HuH-7 (cell line): Measurements from ENCODE around the gene TCF25.
"Not testable (repeated sequence)": the region's sequence is repeated elsewhere in the genome, so short reads cannot be mapped to it uniquely, and the experiment has no call there.

Source experiments
- DNase-seq: peaks from one replicate; pipeline ENCODE4 v3.0.0; 2011; ENCODE audit warnings: low spot score

Gene TCF25

DNA sequence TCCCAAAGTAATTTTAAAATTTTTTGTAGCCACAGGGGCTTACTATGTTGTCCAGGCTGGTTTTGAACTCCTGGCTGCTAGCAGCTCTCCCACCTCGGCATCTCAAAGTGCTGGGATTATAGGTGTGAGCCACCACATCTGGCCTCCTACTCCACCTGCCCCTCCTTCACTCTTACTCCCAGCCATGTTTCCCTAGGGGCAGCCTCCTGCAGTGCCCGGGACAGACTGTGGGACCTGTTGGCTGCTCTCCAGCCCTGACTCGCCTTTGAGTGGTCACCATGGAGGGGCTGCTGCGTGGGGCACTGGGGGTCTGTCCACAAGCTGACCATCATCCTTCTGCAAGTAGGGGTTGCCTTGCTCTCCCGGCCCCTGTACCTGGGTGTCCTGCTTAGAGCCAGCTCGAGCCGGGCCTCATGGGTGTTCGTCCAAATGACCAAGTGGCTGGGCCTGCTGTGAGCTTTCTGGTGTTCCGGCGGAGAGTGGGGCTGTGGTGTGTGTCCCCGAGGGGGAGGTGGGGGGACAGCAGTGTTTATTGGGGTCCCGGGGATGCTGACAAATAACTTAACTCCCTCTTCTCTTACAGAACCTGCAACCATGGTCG, 28.6 kb upstream of the TCF25 start:
- DNase-seq, result no peak

DNA sequence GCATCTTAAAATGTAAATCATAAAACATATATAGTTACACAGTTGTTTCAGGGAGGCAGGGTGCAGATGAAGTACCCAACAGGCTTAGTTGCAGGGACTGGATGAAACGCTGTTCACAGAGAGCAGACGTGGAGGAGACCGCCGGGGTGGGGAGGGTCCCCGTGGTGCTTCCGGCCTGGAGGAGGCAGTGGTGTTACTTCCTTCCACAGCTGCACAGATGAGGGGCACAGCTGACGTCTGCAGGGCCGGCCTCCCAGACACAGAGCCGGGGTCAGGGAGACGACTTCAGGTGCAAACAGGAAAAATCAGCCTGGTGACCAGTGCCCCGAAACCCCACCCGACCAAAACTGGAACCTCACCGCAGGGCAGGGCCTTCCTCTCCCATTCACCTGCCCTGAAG, 28.0 kb upstream of the TCF25 start:
- DNase-seq, result no peak

DNA sequence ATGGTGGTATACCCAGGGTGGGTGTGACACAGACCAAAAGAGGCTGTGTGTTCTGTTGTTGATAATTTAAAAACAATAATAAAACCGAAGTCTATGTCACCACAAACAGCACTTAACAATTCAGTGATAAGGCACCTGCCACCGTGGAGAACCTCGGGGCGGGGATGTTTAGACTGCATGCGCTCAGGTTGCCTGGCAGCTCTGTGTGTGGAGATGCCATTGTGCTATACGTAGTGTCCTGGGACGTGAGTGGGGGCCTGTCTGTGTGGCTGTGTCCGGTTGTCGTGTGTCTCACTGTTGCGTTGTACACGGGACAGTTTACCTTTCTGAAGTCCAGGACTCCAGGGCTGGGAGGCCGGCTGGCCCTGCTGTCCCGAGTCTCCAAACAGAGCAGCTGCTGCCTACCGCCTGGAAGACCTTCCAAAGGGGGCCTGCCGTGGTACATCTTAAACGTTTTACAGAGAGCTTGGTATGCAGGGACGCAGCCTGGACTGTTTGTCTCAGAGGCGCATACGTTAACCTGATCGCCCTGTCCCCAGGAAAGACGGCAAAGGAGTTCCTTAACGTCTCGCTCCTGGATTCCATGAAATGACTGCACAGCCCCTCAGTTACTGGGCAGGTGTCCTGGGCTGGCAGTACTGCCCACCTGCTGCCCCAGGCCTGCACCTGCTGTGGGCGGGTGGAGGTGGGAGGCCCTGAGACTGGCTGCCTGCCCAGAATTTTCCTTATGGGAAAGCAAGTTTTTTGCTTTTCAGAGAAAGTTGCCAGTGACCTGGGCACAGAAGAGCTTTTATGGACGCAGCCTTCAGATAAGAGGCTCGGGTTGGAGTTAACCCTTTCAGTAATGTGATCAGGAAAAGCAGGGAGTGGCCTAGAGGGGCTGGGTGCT, 26.1 kb upstream of the TCF25 start:
- DNase-seq, result no peak

DNA sequence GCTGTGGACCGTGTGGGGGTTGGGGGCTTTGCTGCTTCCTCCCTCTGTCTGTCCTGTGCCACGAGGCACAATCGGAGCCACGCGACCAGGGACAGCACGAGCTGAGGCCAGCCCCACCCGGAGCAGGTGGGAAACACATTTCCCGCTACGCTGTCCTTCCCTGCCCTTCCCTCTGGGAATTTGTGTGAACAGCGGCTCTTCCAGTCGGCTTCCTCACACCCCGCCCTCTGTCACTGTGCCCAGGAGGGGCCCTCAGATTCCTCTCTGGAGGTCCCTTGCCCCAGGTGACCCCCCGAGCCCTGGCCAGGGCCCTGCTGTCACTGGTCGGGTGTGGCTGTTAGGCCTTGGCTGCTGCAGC, 25.5 kb upstream of the TCF25 start:
- no peak for DNase-seq

DNA sequence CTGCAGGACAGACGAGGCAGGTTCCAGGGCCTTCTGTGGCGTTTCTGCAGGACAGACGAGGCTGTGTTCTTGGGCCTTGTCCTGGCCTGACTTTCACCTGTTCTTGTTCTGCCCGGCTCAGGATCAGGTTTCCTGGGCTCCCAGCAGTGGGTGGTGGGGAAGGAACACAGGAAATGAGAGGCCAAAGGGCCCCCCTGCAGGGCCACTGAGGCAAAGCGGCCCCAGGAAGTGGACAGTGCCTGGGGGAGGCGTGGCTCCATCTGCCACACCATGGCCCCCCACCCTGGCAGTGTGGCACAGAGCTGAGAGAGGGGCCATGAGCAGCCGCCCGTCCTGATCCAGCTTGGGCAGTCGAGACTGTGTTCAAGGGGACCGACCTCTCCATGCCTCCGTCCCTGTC, 24.4 kb upstream of the TCF25 start:
- no peak for DNase-seq

DNA sequence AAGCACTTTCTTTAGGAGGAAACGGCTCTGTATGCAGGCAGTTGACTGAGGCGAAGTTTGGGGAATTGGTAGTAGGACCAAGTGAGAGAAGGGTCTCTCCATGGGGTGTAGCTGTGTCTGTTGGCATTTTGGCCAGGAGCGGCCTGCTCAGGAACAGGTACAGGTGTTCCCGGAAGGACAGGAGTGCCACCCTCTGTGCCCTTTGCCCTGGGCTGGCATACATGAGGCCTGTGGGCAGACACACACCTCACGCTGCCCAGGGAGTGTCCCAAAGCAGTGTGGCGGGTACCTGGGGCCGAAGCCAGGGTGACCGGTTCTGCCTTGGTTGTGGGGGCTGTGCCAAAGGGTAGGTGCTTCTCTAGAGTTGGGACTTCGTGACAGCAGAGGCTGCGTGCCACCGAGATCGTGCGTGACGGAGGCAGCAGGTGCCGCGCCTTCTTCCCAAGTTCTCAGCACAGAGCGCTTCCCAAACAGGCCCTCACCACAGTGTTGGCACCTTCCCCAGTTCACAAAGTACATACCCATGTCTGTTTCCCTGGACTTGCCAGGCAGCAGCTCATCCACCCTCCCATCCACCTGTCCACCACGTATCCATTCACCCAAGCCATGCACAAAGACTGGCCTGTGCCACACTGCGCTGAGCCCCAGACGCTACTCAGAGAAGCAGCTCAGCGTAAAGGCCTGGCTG, 19.9 kb upstream of the TCF25 start:
- DNase-seq, result no peak

DNA sequence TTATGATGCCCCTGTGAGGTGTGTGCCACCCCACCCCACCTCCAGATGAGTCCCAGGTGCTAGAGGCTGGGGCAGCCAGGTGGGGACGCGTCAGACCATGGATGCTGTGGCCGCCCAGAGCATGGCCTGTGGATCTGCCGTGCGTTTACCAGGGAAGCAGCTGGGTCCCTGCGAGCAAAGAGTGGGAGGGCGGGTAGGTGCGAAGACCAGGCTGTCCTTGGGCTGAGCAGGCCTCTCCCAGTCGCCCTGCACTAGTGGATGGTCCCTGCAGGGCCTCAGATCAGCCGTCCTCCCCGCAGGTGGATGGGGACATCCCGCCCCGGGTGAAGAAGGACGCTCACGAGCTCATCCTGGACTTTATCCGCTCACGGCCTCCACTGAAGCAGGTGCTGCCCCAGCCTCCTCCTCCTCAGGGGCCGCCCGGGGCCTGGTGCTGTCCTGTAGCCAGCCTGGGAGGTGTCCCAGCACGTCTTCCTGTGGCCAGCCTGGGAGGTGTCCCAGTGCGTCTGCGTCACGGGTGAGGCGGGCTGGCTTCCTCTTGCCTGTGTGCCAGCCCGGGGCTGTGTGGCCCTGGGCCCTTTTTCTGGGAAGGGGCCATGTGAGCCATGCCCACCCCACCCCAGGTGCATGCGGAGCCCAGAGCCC, 18.0 kb upstream of the TCF25 start:
- DNase-seq, result no peak

DNA sequence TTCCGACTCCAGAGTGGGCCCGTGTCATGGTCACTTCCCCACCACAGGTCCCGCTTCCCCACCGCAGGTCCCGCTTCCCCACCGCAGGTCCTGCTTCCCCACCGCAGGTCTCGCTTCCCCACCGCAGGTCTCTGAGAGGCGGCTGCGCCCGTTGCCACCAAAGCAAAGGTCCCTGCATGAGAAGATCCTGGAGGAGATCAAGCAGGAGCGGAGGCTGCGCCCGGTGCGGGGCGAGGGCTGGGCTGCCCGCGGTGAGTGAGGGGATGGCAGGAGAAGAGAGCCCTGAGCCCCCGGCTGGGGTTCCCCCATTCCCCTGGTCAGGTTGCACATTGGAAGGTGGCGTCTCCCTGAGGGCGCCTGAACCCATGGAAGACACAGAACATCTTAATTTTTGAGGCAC, 17.4 kb upstream of the TCF25 start:
- no peak for DNase-seq

DNA sequence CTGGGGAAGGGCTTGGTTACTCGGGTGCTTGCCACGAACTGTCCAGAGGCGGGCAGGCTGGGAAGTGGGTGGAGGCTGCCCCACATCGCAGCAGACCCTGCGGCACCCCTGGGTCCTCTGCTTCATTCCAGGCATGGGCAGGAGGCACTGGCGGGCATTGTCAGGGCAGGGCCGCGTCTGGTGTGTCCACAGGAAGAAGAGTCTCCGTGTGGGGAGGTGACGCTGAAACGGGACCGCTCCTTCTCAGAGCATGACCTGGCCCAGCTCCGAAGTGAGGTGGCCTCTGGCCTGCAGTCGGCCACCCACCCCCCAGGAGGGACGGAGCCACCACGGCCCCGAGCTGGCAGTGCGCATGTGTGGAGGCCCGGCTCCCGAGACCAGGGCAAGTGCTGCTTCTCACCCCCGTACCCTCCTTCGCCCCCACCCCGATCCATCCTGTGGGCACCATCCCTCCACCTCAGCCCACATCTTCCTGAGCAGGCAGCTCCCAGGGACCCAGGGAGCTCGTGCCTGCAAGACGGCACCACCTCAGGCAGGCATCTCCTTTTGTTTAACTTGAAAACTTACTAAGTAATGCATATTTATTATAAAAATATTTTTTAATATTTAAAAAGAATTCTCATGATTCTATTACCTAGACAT, 14.3 kb upstream of the TCF25 start:
- no peak for DNase-seq

DNA sequence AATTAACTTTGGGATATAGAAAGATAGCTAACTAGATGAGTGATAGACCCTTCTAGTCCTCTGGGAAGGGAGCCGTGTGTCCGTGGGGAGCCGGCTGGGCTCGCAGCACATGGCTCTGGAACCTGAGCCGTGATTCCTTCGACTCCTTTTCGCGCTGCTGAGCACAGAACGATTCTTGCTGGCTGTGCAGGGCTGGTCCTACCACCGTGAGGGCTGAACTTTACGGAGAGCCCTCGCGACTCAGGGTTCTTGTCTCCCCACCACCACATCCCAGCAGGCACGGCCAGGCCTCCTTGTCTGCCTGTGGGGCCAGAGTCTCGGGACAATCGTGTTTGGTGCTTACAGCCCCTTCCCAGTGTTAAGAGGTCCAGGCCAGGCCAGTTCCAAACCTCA, 13.8 kb upstream of the TCF25 start:
- DNase-seq, result no peak

DNA sequence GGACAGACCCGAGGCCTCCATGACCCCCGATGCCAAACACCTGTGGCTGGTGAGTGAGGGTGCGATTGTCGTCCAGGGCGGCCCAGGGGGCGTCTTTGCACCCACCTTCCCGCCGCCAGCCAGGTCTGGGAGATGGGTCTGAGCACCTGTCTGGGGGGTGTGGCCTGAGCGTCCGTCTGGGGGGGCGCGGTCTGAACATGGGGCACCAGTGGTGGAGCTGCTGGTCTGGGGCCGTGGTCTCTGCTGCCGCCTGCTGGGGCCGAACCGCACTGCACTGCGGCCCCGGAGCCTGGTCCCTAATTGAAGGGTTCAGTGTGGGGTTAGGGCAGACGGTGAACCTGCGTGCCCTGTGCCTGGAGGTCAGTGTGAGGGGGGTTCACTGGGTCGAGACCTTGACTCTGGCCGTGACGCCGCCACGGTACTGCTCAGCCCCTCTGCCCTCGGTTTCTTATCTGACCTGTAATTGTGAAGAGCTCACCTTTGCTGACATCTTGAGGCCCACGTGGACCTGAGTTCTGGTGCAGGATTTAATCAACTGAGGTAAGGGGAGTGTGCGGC, 12.6 kb upstream of the TCF25 start:
- DNase-seq, result peak; percentile 94

DNA sequence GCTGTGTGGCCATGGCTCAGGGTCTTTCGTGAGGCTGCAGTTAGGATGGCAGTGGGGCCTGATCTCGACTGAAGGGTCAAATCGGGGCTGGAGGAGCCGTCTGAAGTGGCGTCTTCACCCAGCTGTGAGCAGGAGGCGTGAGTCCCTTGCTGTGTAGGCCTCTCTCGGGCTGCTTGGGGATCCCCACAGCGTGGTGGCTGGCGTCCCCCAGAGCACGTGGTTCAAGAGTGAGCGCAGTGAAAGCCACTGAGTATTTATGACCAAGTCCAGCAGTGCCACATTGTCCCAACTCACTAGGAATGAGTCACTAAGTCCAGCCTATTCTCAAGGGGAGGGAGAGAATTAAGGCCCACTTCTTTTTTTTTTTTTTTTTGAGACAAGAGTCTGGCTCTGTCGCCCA, 11.7 kb upstream of the TCF25 start:
- no peak for DNase-seq

DNA sequence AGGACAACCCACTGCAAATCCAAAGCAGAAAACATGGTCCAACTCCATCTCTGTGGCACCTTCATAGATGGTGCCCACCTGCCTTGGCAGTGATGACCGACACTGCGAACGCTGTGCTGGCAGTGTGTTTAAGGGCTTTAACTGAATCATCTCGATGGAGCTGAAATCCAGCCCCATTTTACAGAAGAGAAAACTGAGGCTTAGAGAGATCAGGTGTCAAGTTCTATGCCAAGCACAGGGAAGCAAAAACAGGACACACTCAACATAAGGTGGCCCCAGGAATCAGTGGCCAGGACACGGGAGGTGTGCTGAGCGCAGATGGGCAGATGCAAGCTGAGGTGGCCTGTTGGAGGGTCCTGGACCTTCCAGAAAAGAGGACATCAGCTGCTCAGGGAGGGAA, 10.7 kb upstream of the TCF25 start:
- DNase-seq, result no peak

DNA sequence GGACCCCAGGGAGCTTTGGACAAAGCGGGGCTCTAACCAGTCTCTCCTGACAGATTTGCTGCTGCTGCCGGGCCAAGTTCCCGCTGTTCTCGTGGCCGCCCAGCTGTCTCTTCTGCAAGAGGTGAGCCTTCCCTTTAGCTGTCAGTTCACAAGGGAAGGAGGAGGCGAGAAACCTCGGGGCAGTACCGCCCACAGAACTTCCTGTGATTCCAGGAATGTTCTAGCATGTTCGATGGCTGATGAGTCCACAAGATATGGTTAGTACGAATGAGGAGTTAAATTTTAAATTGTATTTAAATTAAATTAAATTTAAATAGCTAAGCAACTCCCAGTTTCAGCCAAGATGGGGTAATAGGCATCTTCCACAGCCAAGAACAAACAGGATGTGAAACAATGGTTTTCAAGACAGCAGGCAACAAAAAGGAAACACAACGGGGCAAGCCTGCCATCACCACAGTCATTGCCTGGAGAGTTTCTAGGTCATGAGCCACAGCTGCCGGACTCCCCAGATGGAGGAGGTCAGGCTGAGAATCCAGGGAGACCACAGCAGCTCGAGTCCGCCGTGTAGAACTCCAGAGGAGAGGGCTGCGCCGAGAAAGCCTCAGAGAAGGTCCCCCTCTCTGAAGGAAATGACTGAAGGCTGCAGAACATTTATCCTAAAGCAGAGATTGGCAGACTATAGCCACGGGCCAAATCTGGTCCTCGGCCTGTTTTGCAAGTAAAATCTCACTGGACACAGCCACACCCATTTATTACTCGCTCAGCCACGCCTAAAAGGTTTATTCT, 9.5 kb upstream of the TCF25 start:
- DNase-seq, result no peak

DNA sequence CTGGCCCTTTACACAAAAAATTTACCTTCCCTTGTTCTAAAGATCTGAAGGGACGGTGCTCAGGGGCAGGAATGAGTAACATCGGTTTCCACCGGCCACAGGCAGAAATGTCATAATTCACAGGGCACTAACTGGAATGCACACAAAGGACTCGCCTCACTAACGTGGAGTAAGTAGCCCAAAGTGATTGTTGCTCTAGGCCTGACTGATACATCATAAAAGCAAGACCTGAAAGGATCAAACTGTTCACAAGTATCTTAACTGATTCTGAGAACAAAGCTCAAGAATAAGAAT, 8.9 kb upstream of the TCF25 start:
- no peak for DNase-seq

DNA sequence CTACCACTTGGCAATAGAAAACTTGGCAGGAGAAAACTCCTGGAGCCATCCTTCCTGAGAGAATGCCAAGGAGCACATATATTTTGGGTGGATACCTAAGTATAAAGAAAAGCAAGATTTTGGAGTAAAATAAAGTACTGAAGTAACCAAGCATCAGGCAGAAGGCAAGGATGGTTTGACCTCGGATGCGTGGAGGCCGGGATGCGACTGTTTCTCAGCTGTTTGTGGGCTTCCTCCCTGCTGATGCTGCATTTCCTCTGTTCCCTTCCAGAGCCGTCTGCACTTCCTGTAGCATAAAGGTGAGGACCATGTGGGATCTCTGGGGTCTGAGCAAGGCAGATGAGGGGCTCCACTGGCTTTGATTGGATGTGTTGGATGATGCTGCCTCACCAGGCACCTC, 5.5 kb upstream of the TCF25 start:
- no peak for DNase-seq

DNA sequence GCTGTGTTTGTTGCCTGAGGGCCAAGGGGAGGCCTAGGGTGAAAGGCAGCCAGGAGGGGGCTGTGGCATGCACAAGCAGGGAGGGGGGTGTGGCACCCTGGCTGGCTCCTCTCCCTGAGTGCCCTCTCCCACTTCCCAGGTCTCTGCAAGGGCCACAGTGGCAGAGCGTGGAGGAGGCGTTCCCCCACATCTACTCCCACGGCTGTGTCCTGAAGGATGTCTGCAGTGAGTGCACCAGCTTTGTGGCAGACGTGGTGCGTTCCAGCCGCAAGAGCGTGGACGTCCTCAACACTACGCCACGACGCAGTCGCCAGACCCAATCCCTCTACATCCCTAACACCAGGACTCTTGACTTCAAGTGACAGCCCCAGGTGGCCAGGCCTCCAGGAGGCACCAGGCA, 3.5 kb upstream of the TCF25 start:
- no peak for DNase-seq

DNA sequence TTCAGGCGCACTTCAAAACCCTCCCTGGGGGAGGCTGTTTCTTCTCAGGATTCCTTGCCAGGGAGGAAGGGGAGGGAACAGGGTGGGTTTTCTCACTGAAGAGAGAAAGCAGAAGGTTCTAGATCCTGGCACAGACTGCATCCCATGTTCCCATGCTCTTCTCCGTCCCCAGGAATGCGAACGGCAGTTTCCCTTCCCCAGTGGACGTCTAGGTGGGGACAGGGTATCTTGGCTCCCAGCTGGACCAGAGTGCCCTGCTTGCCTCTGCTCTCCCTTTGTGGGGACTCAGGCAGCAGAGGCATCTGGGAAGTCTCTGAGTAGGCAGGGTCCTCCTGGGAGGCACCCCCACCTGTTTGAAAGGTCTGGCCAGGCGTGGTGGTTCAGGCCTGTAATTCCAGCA, 3.0 kb upstream of the TCF25 start:
- DNase-seq, result no peak

DNA sequence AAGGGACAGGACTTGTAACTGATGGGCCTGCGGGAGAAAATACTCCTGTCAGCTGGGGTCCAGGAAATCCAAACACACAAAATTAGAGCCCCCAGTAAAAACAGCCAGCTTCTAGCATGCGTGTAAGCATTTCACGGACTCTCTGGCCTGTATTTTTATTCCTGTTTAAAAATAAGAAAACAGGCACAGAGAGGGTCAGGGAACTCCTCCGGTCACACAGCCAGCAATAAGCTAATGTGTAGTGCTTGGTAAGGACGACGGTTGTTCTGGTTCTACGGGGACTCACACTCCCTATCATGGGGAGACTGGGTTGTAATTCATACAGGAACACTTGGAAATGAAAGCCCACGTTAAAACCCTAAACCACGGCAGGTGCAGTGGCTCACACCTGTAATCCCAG, 1.5 kb upstream of the TCF25 start:
- no peak for DNase-seq

DNA sequence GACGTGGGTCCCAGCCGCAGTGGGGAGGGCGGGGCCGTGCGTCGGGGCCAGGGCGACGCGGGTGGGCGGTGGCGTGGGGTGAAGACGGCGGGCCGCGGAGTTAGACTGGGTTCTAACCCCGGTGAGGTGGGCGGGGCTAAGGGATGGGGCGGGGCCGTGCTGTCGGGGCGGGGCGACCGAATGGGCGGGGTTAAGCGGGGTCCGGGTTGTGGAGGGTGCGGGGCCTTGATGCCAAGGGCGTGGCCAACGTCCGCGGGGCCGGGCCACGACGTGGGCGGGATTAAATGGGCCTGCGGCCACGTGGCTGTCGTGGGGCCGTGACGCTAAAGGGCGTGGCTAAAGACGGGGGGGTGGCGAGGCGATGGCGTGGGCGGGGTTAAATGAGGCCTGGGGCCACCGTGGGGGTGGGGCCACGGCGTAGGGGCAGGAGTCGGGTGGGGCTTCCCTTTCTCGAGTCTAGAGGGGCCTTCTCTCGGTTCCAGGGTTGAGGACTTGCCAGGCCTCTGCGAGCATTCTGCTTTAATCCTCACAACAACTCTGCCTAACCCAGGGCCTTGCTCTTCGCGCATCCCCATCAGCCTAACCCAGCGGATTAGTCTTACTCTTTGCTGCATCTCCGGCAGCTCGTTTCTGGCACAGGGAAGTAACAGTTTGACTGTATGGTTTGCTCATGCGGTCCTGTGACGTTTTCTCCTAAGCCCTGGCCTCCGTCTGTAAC, 739 bp downstream of the TCF25 start:
- peak; percentile 97 for DNase-seq

DNA sequence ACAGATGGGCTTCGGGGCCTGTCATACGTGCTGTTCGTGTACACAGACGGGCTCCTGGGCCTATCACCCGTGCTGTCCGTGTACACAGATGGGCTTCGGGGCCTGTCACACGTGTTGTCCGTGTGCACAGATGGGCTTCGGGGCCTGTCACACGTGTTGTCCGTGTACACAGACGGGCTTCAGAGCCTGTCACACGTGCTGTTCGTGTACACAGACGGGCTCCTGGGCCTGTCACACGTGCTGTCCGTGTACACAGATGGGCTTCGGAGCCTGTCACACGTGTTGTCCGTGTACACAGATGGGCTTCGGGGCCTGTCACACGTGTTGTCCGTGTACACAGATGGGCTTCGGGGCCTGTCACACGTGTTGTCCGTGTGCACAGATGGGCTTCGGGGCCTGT, 5.7 kb downstream of the TCF25 start:
- not testable (repeated sequence) for DNase-seq
